GM06990 (cell line): ENCODE measurements around the gene SLAIN1.
A peak's percentile ranks its signal among the peaks of the same experiment; 100 is the strongest.
"Not testable (repeated sequence)": the region's sequence is repeated elsewhere in the genome, so short reads cannot be mapped to it uniquely, and the experiment has no call there.

Experiments
- DNase-seq: peaks from one replicate; pipeline ENCODE4 v3.0.0-alpha.2; 2011; ENCODE audit not compliant: insufficient read length; ENCODE audit errors: extremely low read depth
- H3K27me3 ChIP-seq: replicated peaks from 2 replicates; pipeline ENCODE4 v1.6.0; 2011; ENCODE audit warnings: low read length; ENCODE audit not compliant: control insufficient read depth, insufficient read depth
- H3K36me3 ChIP-seq: 2 replicates; pipeline ENCODE4 v1.5.1; 2011; ENCODE audit warnings: low read length; ENCODE audit not compliant: control insufficient read depth, insufficient read depth
- H3K4me3 ChIP-seq: replicated peaks from 2 replicates; pipeline ENCODE4 v1.5.1; 2011; ENCODE audit warnings: low read depth, mild to moderate bottlenecking, control low read depth, low read length
- TF ChIP-seq, protein P1 (sequence below): IDR thresholded peaks from 2 replicates; pipeline ENCODE4 v1.5.1; 2011; ENCODE audit warnings: low read length, control low read depth, mild to moderate bottlenecking, inconsistent platforms; ENCODE audit not compliant: insufficient read depth, poor library complexity, severe bottlenecking

Gene SLAIN1

DNA sequence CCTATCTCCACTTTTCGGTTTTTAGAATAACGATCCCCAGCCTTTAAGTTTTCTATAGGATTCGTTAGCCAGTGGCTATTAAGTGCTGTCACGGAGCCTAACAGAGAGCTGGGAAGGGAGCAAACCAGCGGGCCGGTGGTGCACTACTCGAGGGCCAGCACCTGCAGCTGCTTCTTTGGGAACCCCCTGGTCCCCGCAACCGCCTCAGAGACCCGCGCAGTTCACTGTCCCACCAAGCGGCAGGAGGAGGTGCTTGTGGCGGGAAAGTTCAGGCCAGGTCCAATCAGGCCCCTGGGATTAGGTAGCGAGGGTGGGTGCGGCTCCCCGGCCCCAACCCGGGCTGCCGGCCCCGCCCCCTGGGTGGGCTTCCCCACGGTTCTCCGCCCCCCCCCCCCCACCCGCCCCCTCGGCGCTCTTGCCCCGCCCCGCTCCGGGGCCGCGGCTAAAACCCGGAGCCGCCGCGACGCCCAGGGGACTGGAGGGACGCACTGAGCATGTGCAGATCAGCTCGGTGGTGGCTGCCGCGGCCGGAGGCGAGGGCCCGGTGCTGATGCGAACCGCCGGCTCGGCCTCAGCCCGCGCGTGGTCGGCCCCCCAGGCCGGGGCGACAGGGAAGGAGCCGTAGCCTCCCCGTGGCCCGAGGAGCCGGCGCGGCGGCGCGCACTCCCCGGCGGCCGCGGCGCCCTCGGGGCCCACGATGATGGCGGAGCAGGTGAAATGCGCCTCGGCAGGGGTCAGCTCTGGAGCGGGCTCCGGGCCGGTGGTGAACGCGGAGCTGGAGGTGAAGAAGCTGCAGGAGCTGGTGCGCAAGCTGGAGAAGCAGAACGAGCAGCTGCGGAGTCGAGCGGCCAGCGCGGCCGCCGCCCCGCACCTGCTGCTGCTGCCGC lies at the start of gene SLAIN1:
TSS of gene SLAIN1 (plus strand) at position 471 of the 887 bp plus-strand sequence. CDS start at position 698, 227 bp downstream.
- peak; percentile 90 for DNase-seq
- H3K36me3 ChIP-seq, result no peaks in the 10 kb centered on the region
- peak within 1 kb of the TSS; percentile 94 for H3K4me3 ChIP-seq
- H3K27me3 ChIP-seq, result no peaks in the 10 kb centered on the region
- TF ChIP-seq, protein P1, sequence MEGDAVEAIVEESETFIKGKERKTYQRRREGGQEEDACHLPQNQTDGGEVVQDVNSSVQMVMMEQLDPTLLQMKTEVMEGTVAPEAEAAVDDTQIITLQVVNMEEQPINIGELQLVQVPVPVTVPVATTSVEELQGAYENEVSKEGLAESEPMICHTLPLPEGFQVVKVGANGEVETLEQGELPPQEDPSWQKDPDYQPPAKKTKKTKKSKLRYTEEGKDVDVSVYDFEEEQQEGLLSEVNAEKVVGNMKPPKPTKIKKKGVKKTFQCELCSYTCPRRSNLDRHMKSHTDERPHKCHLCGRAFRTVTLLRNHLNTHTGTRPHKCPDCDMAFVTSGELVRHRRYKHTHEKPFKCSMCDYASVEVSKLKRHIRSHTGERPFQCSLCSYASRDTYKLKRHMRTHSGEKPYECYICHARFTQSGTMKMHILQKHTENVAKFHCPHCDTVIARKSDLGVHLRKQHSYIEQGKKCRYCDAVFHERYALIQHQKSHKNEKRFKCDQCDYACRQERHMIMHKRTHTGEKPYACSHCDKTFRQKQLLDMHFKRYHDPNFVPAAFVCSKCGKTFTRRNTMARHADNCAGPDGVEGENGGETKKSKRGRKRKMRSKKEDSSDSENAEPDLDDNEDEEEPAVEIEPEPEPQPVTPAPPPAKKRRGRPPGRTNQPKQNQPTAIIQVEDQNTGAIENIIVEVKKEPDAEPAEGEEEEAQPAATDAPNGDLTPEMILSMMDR, result no peak

DNA sequence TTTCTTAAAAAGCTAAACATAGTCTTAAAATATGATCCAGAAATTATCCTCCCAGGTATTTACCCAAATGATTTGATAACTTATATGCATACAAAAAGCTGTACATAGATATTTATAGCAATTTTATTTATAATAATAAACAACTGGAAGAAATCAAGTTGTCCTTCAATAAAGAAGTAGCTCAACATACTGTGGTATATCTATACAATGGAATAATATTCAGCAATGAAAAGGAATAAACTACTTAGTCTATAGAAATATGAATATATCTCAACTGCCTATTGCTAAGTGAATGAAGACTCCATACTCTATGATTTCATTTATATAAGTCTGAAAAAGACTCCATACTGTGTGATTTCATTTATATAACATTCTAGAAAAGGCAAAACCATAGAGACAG lies 47.1 kb upstream of the SLAIN1 start:
- no peaks in the 10 kb centered on the region for H3K36me3 ChIP-seq
- DNase-seq, result no peak
- TF ChIP-seq, protein P1, result no peak
- H3K27me3 ChIP-seq, result no peaks in the 10 kb centered on the region
- no peak overlapping the region for H3K4me3 ChIP-seq

DNA sequence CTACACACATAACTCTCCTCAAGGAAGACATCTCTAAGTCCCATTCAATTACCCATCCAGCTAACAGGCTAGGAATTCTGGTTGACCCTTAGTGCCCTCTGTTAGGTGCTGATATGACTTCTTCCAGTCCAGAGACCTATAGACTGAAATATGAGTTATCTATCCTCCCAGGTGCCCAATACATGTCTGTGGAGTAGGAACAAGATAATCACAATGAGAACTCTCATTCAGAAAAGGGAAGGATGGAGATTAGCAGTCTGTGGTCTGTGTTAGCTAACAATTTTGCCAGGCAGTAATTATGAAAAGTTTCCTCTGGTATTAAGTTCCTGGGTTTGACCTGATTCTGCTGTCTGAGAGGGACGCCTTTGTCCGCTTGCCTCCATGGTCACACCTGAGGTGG lies 44.2 kb upstream of the SLAIN1 start:
- Histone ChIP-seq H3K36me3 (no peaks in the 10 kb centered on the region), H3K27me3 (no peaks in the 10 kb centered on the region), H3K4me3 (no peak overlapping the region)
- no peak for DNase-seq
- TF ChIP-seq, protein P1, result no peak

DNA sequence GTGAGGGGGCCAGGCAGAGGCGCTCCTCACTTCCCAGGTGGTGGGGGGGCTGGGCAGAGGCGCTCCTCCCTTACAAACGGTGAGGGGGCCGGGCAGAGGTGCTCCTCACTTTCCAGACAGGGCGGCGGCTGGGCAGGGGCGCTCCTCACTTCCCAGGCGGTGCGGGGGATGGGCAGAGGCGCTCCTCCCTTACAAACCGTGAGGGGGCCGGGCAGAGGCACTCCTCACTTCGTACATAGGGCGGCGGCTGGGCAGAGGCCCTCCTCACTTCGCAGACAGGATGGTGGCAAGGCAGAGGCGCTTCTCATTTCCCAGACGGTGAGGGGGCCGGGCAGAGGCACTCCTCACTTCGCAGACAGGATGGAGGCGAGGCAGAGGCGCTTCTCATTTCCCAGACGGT lies 37.5 kb upstream of the SLAIN1 start:
- not testable (repeated sequence) for H3K36me3 ChIP-seq, DNase-seq, H3K4me3 ChIP-seq, H3K27me3 ChIP-seq

DNA sequence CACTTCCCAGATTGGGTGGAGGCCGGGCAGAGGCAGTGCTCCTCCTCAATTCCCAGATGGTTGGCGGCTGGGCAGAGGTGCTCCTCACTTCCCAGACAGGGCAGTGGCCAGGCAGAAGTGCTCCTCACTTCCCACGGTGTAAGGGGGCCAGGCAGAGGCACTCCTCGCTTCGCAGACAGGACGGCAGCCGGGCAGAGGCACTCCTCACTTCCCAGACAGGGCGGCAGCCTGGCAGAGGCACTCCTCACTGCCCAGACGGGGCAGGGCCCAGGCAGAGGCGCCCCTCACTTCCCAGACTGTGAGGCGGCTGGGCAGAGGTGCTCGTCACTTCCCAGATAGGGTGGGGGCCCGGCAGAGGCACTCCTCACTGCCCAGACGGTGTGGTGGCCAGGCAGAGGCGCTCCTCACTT lies 36.6 kb upstream of the SLAIN1 start:
- TF ChIP-seq, protein P1, result no peak
- no peak for DNase-seq
- H3K4me3 ChIP-seq, result no peak overlapping the region
- H3K27me3 ChIP-seq, result no peaks in the 10 kb centered on the region
- H3K36me3 ChIP-seq, result no peaks in the 10 kb centered on the region

DNA sequence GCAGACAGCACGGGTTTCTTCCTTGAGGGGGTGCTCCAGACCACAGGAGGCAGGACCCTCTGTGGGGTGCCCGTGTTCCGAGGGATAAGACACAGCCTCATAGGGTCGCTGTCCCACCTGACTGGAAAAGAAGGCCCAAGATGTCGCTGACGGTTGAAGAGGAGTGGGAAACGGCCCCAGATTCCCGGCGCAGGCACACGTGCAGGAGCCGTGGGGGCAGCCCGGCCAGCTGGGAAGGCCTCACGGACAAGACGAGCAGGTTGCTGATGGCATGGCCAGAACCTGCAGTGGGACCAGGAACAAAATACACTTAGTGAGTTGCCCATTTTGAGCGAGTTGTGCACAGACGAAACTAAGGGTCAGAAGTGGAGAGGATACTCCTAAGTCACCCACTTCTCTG lies 35.2 kb upstream of the SLAIN1 start:
- not testable (repeated sequence) for H3K36me3 ChIP-seq, H3K4me3 ChIP-seq, H3K27me3 ChIP-seq, DNase-seq

DNA sequence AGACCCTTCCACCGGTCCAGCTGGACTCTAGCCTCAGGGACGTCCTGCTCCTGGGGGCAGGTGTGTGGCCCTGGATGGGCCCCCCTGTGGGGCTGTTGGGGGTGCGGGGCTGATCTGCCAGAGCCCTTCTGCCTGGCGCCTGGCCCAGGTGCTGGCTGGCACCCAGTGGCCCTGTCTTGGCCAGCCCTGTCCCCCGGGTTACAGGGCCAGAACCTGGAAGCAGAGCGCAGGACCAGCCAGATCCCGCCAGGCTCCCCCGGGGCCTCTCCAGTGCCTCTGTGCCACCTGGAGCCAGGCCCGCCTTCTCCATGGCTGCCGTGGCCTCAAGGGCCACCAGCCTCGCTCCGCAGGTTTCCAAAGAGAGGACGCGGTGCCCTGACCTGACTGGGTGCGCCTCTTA lies 34.7 kb upstream of the SLAIN1 start:
- not testable (repeated sequence) for H3K4me3 ChIP-seq, H3K36me3 ChIP-seq, H3K27me3 ChIP-seq, DNase-seq
